ENCODE measurements around the gene UBA5.

DNA sequence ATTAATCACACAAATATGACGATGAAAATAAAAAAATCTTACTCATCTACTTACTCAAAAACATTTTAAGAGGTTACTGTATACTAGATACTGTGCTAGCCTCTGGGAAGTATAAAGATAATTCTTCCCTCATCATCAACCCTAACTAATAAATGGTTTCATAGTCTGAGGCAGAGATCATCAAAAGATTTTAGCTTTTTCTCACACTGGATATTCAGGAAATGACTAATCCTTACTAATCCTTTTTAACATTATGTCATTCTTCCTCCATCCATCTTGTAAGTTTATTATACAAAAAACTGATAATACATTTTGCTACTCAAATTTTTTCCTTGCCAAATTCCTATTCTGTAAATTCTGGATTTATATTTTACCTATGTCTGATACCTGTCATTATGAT, 30.2 kb upstream of the UBA5 start:
- TF ChIP-seq GATA2 (IDR thresholded peaks at IDR 0.05; ENCODE audit: low read depth, low read length) (no peak), GATA3 (IDR thresholded peaks at IDR 0.05; ENCODE audit: low read depth, low read length) (no peak)
